ENCODE data around the gene RARS1.

- TF ChIP-seq CTCF (IDR thresholded peaks at IDR 0.05; ENCODE audit: insufficient read depth, low read depth, low read length), result no peak
- TF ChIP-seq EZH2 (IDR thresholded peaks at IDR 0.05; ENCODE audit: insufficient read depth, low read length), result no peak
Observed at GRCh38 chr5:168443950-168444700, 42.1 kb upstream of the RARS1 start.
